ENCODE measurements around the gene RPF1. TPM values are rescaled to one million over a fixed set of nuclear protein-coding genes. Genes with fewer than 3 reads are reported as not detected.

Gene RPF1
- total RNA-seq, 4 donors from 2014 or later = 35.9 to 61.9 (median 52.4) TPM

DNA sequence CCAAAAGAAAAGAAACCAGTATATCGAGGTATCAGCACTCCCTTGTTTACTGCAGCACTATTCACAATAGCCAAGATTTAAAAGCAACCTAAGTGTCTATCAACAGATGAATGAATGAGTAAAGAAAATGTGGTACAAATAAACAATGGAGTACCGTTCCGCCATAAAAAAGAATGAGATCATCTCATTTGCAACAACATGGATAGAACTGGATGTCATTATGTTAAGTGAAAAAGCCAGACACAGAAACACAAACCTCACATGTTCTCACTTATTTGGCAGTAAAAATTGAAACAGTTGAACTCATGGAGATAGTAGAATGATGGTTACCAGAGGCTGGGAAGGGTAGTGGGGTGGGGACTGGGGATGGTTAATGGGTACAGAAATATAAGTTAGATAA lies 31.6 kb downstream of the RPF1 start:
- ATAC-seq = no peak
- H3K27ac ChIP-seq = no peak overlapping the region
- H3K9me3 ChIP-seq = no peaks in the 10 kb centered on the region
- H3K4me1 ChIP-seq = peaks cover 5 to 6% of the 10 kb centered on the region in 2 donors
- H3K27me3 ChIP-seq = no peaks in the 10 kb centered on the region
- DNase-seq = no peak
- no peaks in the 10 kb centered on the region for H3K36me3 ChIP-seq
- TF ChIP-seq, protein P1, sequence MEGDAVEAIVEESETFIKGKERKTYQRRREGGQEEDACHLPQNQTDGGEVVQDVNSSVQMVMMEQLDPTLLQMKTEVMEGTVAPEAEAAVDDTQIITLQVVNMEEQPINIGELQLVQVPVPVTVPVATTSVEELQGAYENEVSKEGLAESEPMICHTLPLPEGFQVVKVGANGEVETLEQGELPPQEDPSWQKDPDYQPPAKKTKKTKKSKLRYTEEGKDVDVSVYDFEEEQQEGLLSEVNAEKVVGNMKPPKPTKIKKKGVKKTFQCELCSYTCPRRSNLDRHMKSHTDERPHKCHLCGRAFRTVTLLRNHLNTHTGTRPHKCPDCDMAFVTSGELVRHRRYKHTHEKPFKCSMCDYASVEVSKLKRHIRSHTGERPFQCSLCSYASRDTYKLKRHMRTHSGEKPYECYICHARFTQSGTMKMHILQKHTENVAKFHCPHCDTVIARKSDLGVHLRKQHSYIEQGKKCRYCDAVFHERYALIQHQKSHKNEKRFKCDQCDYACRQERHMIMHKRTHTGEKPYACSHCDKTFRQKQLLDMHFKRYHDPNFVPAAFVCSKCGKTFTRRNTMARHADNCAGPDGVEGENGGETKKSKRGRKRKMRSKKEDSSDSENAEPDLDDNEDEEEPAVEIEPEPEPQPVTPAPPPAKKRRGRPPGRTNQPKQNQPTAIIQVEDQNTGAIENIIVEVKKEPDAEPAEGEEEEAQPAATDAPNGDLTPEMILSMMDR (IDR thresholded peaks at IDR 0.05 in 4 of 5, conservative IDR thresholded peaks at IDR 0.05 in 1 of 5) = no peak
- TF ChIP-seq POLR2A (IDR thresholded peaks at IDR 0.05) = no peak
- H3K4me3 ChIP-seq = no peak overlapping the region
- intact Hi-C loops (cut with DNase I; ENCODE audit: low total_unique reads) (no loop called here), in situ Hi-C loops (cut with MboI; ENCODE audit: low sequenced_read_pairs in 4 of 4) (no loop called here)

DNA sequence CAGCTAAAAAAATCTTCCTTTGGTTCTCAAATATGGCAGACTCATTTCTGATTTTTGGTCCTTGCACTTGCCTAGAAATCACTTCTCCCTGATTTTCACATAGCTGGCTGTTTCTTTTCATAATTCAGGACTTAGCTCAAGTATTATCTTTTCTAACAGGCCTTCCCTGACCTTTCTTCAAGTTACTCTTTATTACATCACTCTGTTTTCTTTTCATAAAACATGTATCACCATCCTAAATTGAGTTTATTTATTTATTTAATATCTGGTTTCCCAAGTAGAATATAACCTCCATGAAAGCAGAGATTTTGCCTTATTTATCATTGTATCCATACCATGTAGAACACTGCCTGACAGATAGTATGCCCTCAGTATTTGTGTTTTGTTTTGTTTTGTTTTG lies 45.5 kb downstream of the RPF1 start:
- TF ChIP-seq, protein P1 (IDR thresholded peaks at IDR 0.05 in 4 of 5, conservative IDR thresholded peaks at IDR 0.05 in 1 of 5) = no peak
- no peak for TF ChIP-seq POLR2A (IDR thresholded peaks at IDR 0.05)
- DNase-seq (no peak), ATAC-seq (no peak)
- in situ Hi-C loops (cut with MboI; ENCODE audit: low sequenced_read_pairs in 4 of 4) = no loop called here
- no peaks in the 10 kb centered on the region for H3K9me3 ChIP-seq
- H3K36me3 ChIP-seq = no peaks in the 10 kb centered on the region
- peaks cover 4 to 12% of the 10 kb centered on the region in 2 donors for H3K4me1 ChIP-seq
- H3K4me3 ChIP-seq = no peak overlapping the region
- intact Hi-C loops (cut with DNase I; ENCODE audit: low total_unique reads) = no loop called here
- no peak overlapping the region for H3K27ac ChIP-seq
- no peaks in the 10 kb centered on the region for H3K27me3 ChIP-seq

DNA sequence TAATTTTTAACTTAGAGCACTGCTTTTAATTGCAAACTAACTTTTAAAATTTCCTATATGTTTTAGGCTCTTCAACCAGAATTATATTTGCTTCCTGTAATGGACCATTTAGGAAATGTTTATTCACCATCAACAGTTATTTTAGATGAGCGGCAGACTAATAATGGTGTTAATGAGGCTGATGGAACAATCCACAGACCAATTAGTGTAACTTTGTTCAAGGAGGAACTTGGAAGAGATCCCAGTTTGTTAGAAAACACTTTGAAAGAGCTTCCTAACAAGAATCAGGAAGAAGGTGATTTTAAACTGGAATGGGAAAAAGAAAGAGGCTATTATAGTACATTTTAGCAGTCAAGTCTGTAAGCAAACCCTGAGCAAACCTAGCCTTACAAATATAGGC lies 46.7 kb downstream of the RPF1 start:
- intact Hi-C loops (cut with DNase I; ENCODE audit: low total_unique reads) = no loop called here
- Histone ChIP-seq H3K27ac (no peak overlapping the region), H3K4me1 (peaks cover 4 to 12% of the 10 kb centered on the region in 2 donors), H3K36me3 (no peaks in the 10 kb centered on the region), H3K9me3 (no peaks in the 10 kb centered on the region), H3K4me3 (no peak overlapping the region), H3K27me3 (no peaks in the 10 kb centered on the region)
- DNase-seq (no peak), ATAC-seq (no peak)
- TF ChIP-seq, protein P1 (IDR thresholded peaks at IDR 0.05 in 4 of 5, conservative IDR thresholded peaks at IDR 0.05 in 1 of 5) = no peak
- TF ChIP-seq POLR2A (IDR thresholded peaks at IDR 0.05) = no peak
- in situ Hi-C loops (cut with MboI; ENCODE audit: low sequenced_read_pairs in 4 of 4) = no loop called here

DNA sequence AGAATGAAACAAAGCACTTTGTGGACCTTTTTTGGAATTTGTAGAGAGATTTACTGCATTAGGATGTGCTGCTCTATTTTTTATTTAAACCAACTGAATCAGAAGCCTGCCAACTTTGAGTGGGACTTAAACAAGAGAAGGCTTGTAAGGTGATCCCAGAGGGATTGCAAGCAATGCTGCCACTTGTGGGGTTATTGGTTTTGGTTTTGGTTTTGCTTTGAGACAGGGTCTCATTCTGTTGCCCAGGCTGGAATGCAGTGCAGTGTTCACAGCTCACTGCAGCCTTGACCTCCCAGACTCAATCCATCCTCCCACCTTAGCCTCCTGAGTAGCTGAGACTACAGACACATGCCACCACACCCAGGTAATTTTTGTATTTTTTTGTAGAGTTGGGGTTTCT lies 59.5 kb downstream of the RPF1 start:
- in situ Hi-C loops (cut with MboI; ENCODE audit: low sequenced_read_pairs in 4 of 4) (no loop called here), intact Hi-C loops (cut with DNase I; ENCODE audit: low total_unique reads) (no loop called here)
- DNase-seq = no peak
- no peak for ATAC-seq
- Histone ChIP-seq H3K4me3 (no peak overlapping the region), H3K27me3 (no peaks in the 10 kb centered on the region), H3K4me1 (no peaks in the 10 kb centered on the region), H3K9me3 (no peaks in the 10 kb centered on the region), H3K27ac (no peak overlapping the region), H3K36me3 (peaks cover 0 to 4% of the 10 kb centered on the region in 2 donors)
- no peak for TF ChIP-seq POLR2A (IDR thresholded peaks at IDR 0.05)
- TF ChIP-seq, protein P1 (IDR thresholded peaks at IDR 0.05 in 4 of 5, conservative IDR thresholded peaks at IDR 0.05 in 1 of 5) = no peak

DNA sequence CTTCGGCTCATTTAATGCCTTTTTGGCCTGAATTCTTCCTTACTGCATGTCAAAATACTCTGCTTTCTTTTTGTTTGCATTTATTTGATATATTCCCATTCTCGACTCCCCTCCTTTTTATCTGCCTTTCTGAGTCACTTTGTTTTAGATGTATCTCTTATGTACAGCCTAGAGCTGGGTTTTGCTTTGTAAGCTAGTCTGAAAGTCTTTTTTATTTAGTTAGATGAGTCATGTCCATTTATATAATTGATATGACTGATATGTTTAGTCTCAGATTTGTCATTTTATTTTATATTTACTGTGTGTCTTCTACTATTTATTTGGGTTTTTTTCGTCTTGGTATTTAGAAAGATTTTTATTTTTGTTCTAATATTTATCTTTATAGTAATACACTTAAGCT lies 60.9 kb downstream of the RPF1 start:
- intact Hi-C loops (cut with DNase I; ENCODE audit: low total_unique reads) = no loop called here

More for the DNA sequence above, 60.9 kb downstream of the RPF1 start:
- H3K4me3 ChIP-seq = no peak overlapping the region
- H3K9me3 ChIP-seq = no peaks in the 10 kb centered on the region
- no peak for ATAC-seq
- in situ Hi-C loops (cut with MboI; ENCODE audit: low sequenced_read_pairs in 4 of 4) = no loop called here
- no peaks in the 10 kb centered on the region for H3K4me1 ChIP-seq
- TF ChIP-seq, protein P1 (IDR thresholded peaks at IDR 0.05 in 4 of 5, conservative IDR thresholded peaks at IDR 0.05 in 1 of 5) = no peak
- TF ChIP-seq POLR2A (IDR thresholded peaks at IDR 0.05) = no peak
- H3K27ac ChIP-seq = no peak overlapping the region
- DNase-seq = no peak
- no peaks in the 10 kb centered on the region for H3K27me3 ChIP-seq
- peaks cover 0 to 4% of the 10 kb centered on the region in 2 donors for H3K36me3 ChIP-seq
